ENCODE data around the gene RFX3. TPM values are rescaled to one million over a fixed set of nuclear protein-coding genes. Genes with fewer than 3 reads are reported as not detected.
A peak's percentile ranks its signal among the peaks of the same experiment; 100 is the strongest.
"Not testable (repeated sequence)": the region's sequence is repeated elsewhere in the genome, so short reads cannot be mapped to it uniquely, and the experiment has no call there.

Gene RFX3
- total RNA-seq, 6 experiments from 2014 or later, result 2.8 to 4.2 (median 3.5) TPM

DNA sequence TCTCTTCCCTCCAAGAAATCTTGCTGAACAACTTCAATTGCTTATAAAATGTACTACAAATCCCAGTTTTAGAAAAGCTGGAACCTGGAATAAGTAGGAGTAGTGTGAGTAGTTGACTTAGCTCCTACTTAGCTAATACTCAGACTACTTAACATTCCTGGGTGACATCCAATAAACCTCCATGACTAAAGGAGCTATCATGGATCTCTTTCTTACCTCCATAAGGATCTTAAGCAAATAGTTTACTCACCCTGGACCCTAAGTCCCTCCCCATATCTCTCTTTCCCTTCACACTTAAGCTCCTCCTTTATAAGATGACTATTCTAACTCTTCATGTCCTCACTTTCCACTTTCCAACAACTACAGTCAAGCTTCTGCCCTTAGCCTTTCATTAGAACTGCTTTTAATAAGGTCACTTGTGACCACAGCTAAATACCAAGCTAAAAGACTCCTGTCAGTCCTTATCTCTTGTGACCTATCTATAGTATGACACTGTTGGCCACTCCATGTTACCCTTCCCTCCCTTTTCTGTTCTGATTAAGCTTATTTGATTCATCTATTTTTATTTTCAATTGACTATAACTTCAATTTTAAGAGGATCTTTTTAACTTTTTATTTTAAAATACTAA, 194.9 kb downstream of the RFX3 start:
- Mint-ChIP-seq H3K27ac (no peak overlapping the region), H3K4me1 (ENCODE audit: low read depth) (peaks cover 10% of the 10 kb centered on the region; the same call in 1 of the 2 replicates), H3K36me3 (ENCODE audit: low read depth) (no peaks in the 10 kb centered on the region), H3K9me3 (no peaks in the 10 kb centered on the region), H3K27me3 (ENCODE audit: insufficient read depth) (no peaks in the 10 kb centered on the region), H3K4me3 (no peak overlapping the region)
- peak; percentile 62 for DNase-seq
- TF ChIP-seq, protein P1, sequence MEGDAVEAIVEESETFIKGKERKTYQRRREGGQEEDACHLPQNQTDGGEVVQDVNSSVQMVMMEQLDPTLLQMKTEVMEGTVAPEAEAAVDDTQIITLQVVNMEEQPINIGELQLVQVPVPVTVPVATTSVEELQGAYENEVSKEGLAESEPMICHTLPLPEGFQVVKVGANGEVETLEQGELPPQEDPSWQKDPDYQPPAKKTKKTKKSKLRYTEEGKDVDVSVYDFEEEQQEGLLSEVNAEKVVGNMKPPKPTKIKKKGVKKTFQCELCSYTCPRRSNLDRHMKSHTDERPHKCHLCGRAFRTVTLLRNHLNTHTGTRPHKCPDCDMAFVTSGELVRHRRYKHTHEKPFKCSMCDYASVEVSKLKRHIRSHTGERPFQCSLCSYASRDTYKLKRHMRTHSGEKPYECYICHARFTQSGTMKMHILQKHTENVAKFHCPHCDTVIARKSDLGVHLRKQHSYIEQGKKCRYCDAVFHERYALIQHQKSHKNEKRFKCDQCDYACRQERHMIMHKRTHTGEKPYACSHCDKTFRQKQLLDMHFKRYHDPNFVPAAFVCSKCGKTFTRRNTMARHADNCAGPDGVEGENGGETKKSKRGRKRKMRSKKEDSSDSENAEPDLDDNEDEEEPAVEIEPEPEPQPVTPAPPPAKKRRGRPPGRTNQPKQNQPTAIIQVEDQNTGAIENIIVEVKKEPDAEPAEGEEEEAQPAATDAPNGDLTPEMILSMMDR (IDR thresholded peaks at IDR 0.05), result no peak

DNA sequence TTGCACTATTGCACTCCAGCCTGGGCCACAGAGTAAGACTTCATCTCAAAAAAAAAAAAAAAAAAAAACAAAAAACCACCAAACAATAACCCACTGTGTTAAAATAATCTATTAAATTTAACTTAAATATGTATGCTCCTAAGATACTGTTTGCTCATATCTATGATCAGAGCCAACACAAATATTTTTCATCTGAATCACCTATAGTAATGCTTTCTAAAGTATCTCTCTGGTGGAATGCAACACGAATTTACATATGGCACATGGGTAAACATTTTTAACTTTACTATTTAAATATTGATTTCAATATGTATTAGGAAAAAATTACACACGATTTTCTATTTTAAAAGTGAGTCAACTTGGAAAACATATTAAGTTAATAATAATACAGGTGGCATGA, 196.4 kb downstream of the RFX3 start:
- no peak overlapping the region for H3K27ac Mint-ChIP-seq
- TF ChIP-seq, protein P1 (IDR thresholded peaks at IDR 0.05), result no peak
- peak; percentile 7 for DNase-seq
- H3K4me1 Mint-ChIP-seq (ENCODE audit: low read depth), result peaks cover 10% of the 10 kb centered on the region; the same call in 1 of the 2 replicates
- no peaks in the 10 kb centered on the region for H3K36me3 Mint-ChIP-seq (ENCODE audit: low read depth)
- H3K9me3 Mint-ChIP-seq, result no peaks in the 10 kb centered on the region
- no peak overlapping the region for H3K4me3 Mint-ChIP-seq
- H3K27me3 Mint-ChIP-seq (ENCODE audit: insufficient read depth), result no peaks in the 10 kb centered on the region

DNA sequence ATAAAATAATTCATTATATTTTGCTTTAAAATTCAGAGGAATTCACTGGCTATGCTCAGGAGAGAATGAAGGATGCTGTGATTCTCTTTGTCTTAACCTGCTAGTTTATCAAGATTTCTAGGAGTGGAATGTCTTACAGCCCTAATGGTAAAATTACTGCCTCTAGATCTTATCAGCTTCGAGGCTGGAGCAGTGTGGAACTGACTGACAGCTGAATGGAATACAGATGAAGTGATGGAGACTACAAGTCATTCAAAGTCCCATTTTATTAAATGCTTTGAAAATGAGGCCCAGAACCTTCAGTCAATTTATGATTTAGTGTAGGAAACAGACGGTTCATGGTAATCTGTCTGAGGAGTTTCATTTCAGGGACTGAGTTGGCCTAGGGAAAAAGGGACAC, 202.1 kb downstream of the RFX3 start:
- Mint-ChIP-seq H3K36me3 (ENCODE audit: low read depth) (no peaks in the 10 kb centered on the region), H3K4me3 (no peak overlapping the region), H3K27me3 (ENCODE audit: insufficient read depth) (no peaks in the 10 kb centered on the region), H3K9me3 (no peaks in the 10 kb centered on the region), H3K4me1 (ENCODE audit: low read depth) (no peaks in the 10 kb centered on the region), H3K27ac (no peak overlapping the region)
- TF ChIP-seq, protein P1 (IDR thresholded peaks at IDR 0.05), result no peak
- no peak for DNase-seq

DNA sequence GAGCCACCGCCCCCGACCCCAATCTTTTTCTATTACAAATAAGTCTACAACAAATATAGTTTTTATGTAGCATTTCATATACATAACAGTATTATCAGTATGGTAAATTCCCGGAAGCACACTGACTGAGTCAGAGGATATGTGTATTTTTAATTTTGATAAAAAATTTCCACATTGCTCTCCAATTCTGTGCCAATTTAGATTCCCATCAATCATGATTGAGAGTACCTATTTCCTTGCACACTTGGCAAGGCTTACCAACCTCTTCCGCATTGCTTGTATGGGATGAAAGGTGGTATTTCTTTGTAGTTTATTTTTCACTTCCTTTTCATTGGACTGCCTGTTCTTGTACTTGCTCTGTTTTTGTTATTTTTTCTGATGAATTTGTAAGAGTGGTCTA, 204.6 kb downstream of the RFX3 start:
- TF ChIP-seq, protein P1 (IDR thresholded peaks at IDR 0.05), result no peak
- Mint-ChIP-seq H3K36me3 (ENCODE audit: low read depth) (0 out of 2 replicates have a peak, but pooled peaks cover 6% of the 10 kb centered on the region), H3K27me3 (ENCODE audit: insufficient read depth) (no peaks in the 10 kb centered on the region), H3K27ac (no peak overlapping the region), H3K4me3 (no peak overlapping the region), H3K9me3 (peaks cover 5% of the 10 kb centered on the region), H3K4me1 (ENCODE audit: low read depth) (no peaks in the 10 kb centered on the region)
- no peak for DNase-seq

DNA sequence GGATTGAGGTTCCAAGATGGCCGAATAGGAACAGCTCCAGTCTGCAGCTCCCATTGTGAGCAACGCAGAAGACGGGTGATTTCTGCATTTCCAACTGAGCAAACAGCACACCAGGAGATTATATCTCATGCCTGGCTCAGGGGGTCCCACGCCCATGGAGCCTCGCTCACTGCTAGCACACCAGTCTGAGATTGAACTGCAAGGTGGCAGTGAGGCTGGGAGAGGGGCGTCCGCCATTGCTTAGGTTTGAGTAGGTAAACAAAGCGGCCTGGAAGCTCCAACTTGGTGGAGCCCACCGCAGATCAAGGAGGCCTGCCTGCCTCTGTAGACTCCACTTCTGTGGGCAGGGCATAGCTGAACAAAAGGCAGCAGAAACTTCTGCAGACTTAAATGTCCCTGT, 213.2 kb downstream of the RFX3 start:
- H3K9me3 Mint-ChIP-seq; H3K36me3 Mint-ChIP-seq (ENCODE audit: low read depth); DNase-seq; H3K4me3 Mint-ChIP-seq; H3K27me3 Mint-ChIP-seq (ENCODE audit: insufficient read depth); H3K27ac Mint-ChIP-seq; H3K4me1 Mint-ChIP-seq (ENCODE audit: low read depth): not testable (repeated sequence)

DNA sequence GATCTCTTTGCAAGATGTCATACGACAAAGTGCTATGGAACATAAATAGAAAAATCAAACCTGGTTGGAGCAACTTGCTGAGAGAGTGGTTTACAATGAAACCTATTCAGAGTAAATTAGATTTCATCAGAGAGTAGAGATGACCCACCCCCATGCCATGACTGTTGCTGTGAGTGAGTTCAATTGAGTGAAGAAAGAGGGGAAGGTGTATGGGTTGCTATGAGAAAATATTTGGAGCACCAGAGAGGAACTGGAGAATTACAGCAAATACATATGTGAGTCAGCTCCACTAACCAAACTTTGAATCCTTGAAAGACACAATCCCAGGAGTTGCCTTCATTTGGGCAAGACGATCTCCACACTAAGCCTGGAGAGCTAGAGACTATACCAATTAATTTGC, 217.2 kb downstream of the RFX3 start:
- DNase-seq, result no peak
- Mint-ChIP-seq H3K27ac (no peak overlapping the region), H3K4me3 (no peak overlapping the region), H3K4me1 (ENCODE audit: low read depth) (no peaks in the 10 kb centered on the region), H3K36me3 (ENCODE audit: low read depth) (no peaks in the 10 kb centered on the region), H3K27me3 (ENCODE audit: insufficient read depth) (peaks cover 2% of the 10 kb centered on the region; the same call in 1 of the 2 replicates), H3K9me3 (no peaks in the 10 kb centered on the region)
- TF ChIP-seq, protein P1 (IDR thresholded peaks at IDR 0.05), result no peak

DNA sequence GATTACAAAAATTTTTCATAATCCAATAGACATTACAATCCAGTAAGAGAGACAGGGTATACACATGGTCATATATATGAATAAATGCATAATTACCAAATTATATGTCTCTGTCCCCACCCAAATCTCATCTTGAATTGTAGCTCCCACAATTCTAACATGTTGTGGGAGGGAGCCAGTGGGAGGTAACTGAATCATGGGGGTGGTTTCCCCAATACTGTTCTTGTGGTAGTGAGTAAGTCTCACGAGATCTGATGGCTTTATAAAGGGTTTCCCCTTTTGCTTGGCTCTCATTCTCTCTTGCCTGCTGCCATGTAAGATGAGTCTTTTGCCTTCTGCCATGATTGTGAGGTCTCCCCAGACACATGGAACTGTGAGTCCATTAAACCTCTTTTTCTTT, 221.4 kb downstream of the RFX3 start:
- not testable (repeated sequence) for H3K27me3 Mint-ChIP-seq (ENCODE audit: insufficient read depth); H3K27ac Mint-ChIP-seq; H3K4me3 Mint-ChIP-seq; DNase-seq; H3K9me3 Mint-ChIP-seq; H3K4me1 Mint-ChIP-seq (ENCODE audit: low read depth); H3K36me3 Mint-ChIP-seq (ENCODE audit: low read depth)
